K562 (cell line): ENCODE measurements around the gene NPTXR. TPM values are rescaled to one million over a fixed set of nuclear protein-coding genes. Genes with fewer than 3 reads are reported as not detected.

Experiments used
- ARID4B ChIP-seq: sonication (generic); formaldehyde crosslinking; IDR thresholded peaks from 2 replicates; pipeline ENCODE4 v1.8.0; 2022; ENCODE audit warnings: mild to moderate bottlenecking, missing genetic modification reagents
- CHD2 ChIP-seq: IDR thresholded peaks from 2 replicates; pipeline ENCODE4 v1.6.1; 2011; ENCODE audit warnings: low read depth, low read length
- HEY1 ChIP-seq: fragments of 250-450 bp; sonication (Bioruptor Pico); IDR thresholded peaks from 2 replicates; pipeline ENCODE4 v1.5.0; 2020; ENCODE audit warnings: mild to moderate bottlenecking, moderate library complexity, borderline replicate concordance
- HMGN3 ChIP-seq: IDR thresholded peaks from 2 replicates; pipeline ENCODE4 v1.6.1; 2011; ENCODE audit warnings: borderline replicate concordance, low read depth, mild to moderate bottlenecking, mixed read lengths, low read length; ENCODE audit not compliant: insufficient read length; ENCODE audit errors: extremely low read depth
- NCOA4 ChIP-seq: fragments of 450-650 bp; IDR thresholded peaks from 2 replicates; pipeline ENCODE4 v1.6.1; 2018; ENCODE audit warnings: mild to moderate bottlenecking; ENCODE audit not compliant: partially characterized antibody
- PATZ1 ChIP-seq: fragments of 250-450 bp; sonication (Bioruptor Pico); IDR thresholded peaks from 2 replicates; pipeline ENCODE4 v1.5.0; 2020; ENCODE audit warnings: mild to moderate bottlenecking, borderline replicate concordance
- POLR2AphosphoS2 ChIP-seq: IDR thresholded peaks from 2 replicates; pipeline ENCODE4 v1.6.1; 2012; ENCODE audit warnings: low read length, improper control_type of control experiment
- PPARD ChIP-seq: fragments of 250-450 bp; sonication (Bioruptor Pico); IDR thresholded peaks from 2 replicates; pipeline ENCODE4 v1.8.0; 2022; ENCODE audit warnings: inconsistent platforms, mild to moderate bottlenecking, moderate library complexity
- RHOXF2B ChIP-seq: fragments of 250-450 bp; sonication (Bioruptor Pico); conservative IDR thresholded peaks from 2 replicates; pipeline ENCODE4 v1.5.1; 2021
- SIX5 ChIP-seq, 2 experiments: IDR thresholded peaks; 2 replicates each; pipeline ENCODE4 v1.6.1; 2011; ENCODE audit warnings: low read length in 2 of 2, borderline replicate concordance in 1 of 2, low read depth in 1 of 2, mild to moderate bottlenecking in 1 of 2, moderate library complexity in 1 of 2; ENCODE audit not compliant: insufficient read depth in 1 of 2
- SRSF9 ChIP-seq: fragments of 200-400 bp; formaldehyde crosslinking; IDR thresholded peaks from 2 replicates; pipeline ENCODE4 v1.6.1; 2017; ENCODE audit warnings: low read depth, low read length, borderline replicate concordance
- ZNF146 ChIP-seq: IDR thresholded peaks from one replicate; pipeline ENCODE4 v1.6.1; 2018; ENCODE audit warnings: missing compliant biosample characterization; ENCODE audit not compliant: unreplicated experiment
- ZNF507 ChIP-seq: conservative IDR thresholded peaks from 2 replicates; pipeline ENCODE4 v1.6.1; 2017; ENCODE audit warnings: missing genetic modification characterization, missing compliant biosample characterization
- ZNF77 ChIP-seq: fragments of 250-450 bp; sonication (Bioruptor Pico); IDR thresholded peaks from 2 replicates; pipeline ENCODE4 v1.5.0; 2020
- polyA plus RNA-seq, 8 experiments: library from polyadenylated mRNA; depleted of rRNA in 4 of 8; stranded (reverse) in 5 of 8; unstranded in 3 of 8; fragments of >200 nt; fragmentation: Nextera tagmentation in 2 of 8; fragmentation: Illumina TruSeq in 1 of 8; extraction: Ambion mirVana in 2 of 8; extraction: Trizol in 1 of 8; gene quantifications; 2 replicates each; pipeline versions ENCODE4 v1.2.1 to v1.2.3, GENCODE V29; 2011 to 2014; ENCODE audit warnings: inconsistent platforms in 1 of 8, missing spikeins in 1 of 8
- total RNA-seq, 7 experiments: library from RNA; depleted of rRNA in 6 of 7; stranded (reverse); fragments of >200 nt in 6 of 7; fragmentation: Illumina TruSeq in 2 of 7; extraction: Trizol in 2 of 7; gene quantifications; 2 replicates each; pipeline versions ENCODE4 v1.2.1 to v1.2.3, GENCODE V29; 2011 to 2021; ENCODE audit warnings: low replicate concordance in 1 of 7
- TF ChIP-seq, protein P1 (sequence below), 2 experiments: fragments of 200-800 bp in 1 of 2; sonication (Bioruptor generic) in 1 of 2; sonication (generic) in 1 of 2; formaldehyde crosslinking in 1 of 2; IDR thresholded peaks in 1 of 2; conservative IDR thresholded peaks in 1 of 2; 2 replicates each; pipeline versions ENCODE4 v1.5.0 to v1.6.1; 2016 to 2020; ENCODE audit warnings: missing compliant biosample characterization in 1 of 2, missing genetic modification characterization in 1 of 2, missing genetic modification reagents in 1 of 2

Gene NPTXR
- total and polyA plus RNA-seq, 9 of the 15 experiments (the other 6 are each of a cell fraction or from before 2014, with no cell fraction given): 0.01 to 3.1 (median 1.1) TPM

GRCh38 chr22:38843657-38844314 is at the start of gene NPTXR (continued):
- TF ChIP-seq CHD2 (no peak), ARID4B (no peak), HMGN3 (no peak), ZNF146 (CRISPR knock-in tag) (no peak), SRSF9 (no peak), SIX5 (IDR thresholded peaks at IDR 0.05; ENCODE audit: borderline replicate concordance in 1 of 2, insufficient read depth in 1 of 2, low read depth in 1 of 2, low read length in 2 of 2) (no peak), RHOXF2B (CRISPR knock-in tag) (no peak), ZNF507 (tag) (no peak), HEY1 (CRISPR knock-in tag) (no peak), POLR2AphosphoS2 (no peak), PPARD (no peak), ZNF77 (CRISPR knock-in tag) (no peak), NCOA4 (no peak), PATZ1 (CRISPR knock-in tag) (no peak)
- TF ChIP-seq, protein P1, sequence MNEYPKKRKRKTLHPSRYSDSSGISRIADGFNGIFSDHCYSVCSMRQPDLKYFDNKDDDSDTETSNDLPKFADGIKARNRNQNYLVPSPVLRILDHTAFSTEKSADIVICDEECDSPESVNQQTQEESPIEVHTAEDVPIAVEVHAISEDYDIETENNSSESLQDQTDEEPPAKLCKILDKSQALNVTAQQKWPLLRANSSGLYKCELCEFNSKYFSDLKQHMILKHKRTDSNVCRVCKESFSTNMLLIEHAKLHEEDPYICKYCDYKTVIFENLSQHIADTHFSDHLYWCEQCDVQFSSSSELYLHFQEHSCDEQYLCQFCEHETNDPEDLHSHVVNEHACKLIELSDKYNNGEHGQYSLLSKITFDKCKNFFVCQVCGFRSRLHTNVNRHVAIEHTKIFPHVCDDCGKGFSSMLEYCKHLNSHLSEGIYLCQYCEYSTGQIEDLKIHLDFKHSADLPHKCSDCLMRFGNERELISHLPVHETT (CRISPR knock-in tag; conservative IDR thresholded peaks at IDR 0.05 in 1 of 2, IDR thresholded peaks at IDR 0.05 in 1 of 2): 0 out of 4 replicates have a peak, but pooled peaks of 1 of the 2 experiments have one; percentile 37
